ENCODE measurements around the gene PIGO.
A peak's percentile ranks its signal among the peaks of the same experiment; 100 is the strongest.

The PIGO gene

GRCh38 chr9:35078066-35078465, 18.3 kb downstream of the PIGO start:
- DNase-seq (ENCODE audit: low read depth) = no peak
- no peak for TF ChIP-seq CTCF (IDR thresholded peaks at IDR 0.05; ENCODE audit: insufficient read depth, low read depth, low read length, missing control alignments)
- H3K4me3 ChIP-seq (ENCODE audit: low read length) = peak overlapping the region; percentile 83

GRCh38 chr9:35076848-35077247, 19.5 kb downstream of the PIGO start:
- H3K4me3 ChIP-seq (ENCODE audit: low read length) = no peak overlapping the region
- TF ChIP-seq CTCF (IDR thresholded peaks at IDR 0.05; ENCODE audit: insufficient read depth, low read depth, low read length, missing control alignments) = no peak
- no peak for DNase-seq (ENCODE audit: low read depth)

- H3K4me3 ChIP-seq (ENCODE audit: low read length) = no peak overlapping the region
- TF ChIP-seq CTCF (IDR thresholded peaks at IDR 0.05; ENCODE audit: insufficient read depth, low read depth, low read length, missing control alignments) = no peak
- DNase-seq (ENCODE audit: low read depth) = no peak
Observed at GRCh38 chr9:35075358-35075757, 21.0 kb downstream of the PIGO start.

GRCh38 chr9:35074791-35075190, 21.6 kb downstream of the PIGO start:
- no peak overlapping the region for H3K4me3 ChIP-seq (ENCODE audit: low read length)
- no peak for DNase-seq (ENCODE audit: low read depth)
- TF ChIP-seq CTCF (IDR thresholded peaks at IDR 0.05; ENCODE audit: insufficient read depth, low read depth, low read length, missing control alignments) = no peak

- no peak for TF ChIP-seq CTCF (IDR thresholded peaks at IDR 0.05; ENCODE audit: insufficient read depth, low read depth, low read length, missing control alignments)
- DNase-seq (ENCODE audit: low read depth) = no peak
- H3K4me3 ChIP-seq (ENCODE audit: low read length) = no peak overlapping the region
Observed at GRCh38 chr9:35074141-35074540, 22.2 kb downstream of the PIGO start.

- no peak overlapping the region for H3K4me3 ChIP-seq (ENCODE audit: low read length)
- no peak for TF ChIP-seq CTCF (IDR thresholded peaks at IDR 0.05; ENCODE audit: insufficient read depth, low read depth, low read length, missing control alignments)
- DNase-seq (ENCODE audit: low read depth) = no peak
Observed at GRCh38 chr9:35073279-35073612, 23.1 kb downstream of the PIGO start.

- peak; percentile 99 for DNase-seq (ENCODE audit: low read depth)
- no peak for TF ChIP-seq CTCF (IDR thresholded peaks at IDR 0.05; ENCODE audit: insufficient read depth, low read depth, low read length, missing control alignments)
- peak within 1 kb of the TSS; percentile 83 for H3K4me3 ChIP-seq (ENCODE audit: low read length)
Observed at GRCh38 chr9:35072461-35073278, 23.7 kb downstream of the PIGO start, which contains the start of gene VCP. Gene VCP, minus strand, starts transcription at chr9:35072625. Its CDS starts 272 bp downstream, at chr9:35072353.
